IPS-NIHi7 (cell line): ENCODE results near the gene RIMS1.

Experiments used
- DNase-seq: peaks from one replicate; pipeline ENCODE4 v3.0.0; 2012; ENCODE audit warnings: mixed read lengths; ENCODE audit errors: extremely low spot score

The RIMS1 gene

GRCh38 chr6:72413884-72414283 lies 527.5 kb downstream of the RIMS1 start:
- no peak for DNase-seq

GRCh38 chr6:72414657-72415056 lies 528.3 kb downstream of the RIMS1 start:
- DNase-seq = no peak

- DNase-seq = no peak
Observed at GRCh38 chr6:72416744-72417465, 530.6 kb downstream of the RIMS1 start.

GRCh38 chr6:72417759-72418158 lies 531.4 kb downstream of the RIMS1 start:
- no peak for DNase-seq

- peak; percentile 21 for DNase-seq
Observed at GRCh38 chr6:72418495-72418894, 532.1 kb downstream of the RIMS1 start.

- no peak for DNase-seq
Observed at GRCh38 chr6:72419966-72420365, 533.6 kb downstream of the RIMS1 start.

- no peak for DNase-seq
Observed at GRCh38 chr6:72420409-72420808, 534.1 kb downstream of the RIMS1 start.

GRCh38 chr6:72421387-72421786 lies 535.0 kb downstream of the RIMS1 start:
- DNase-seq = no peak

- no peak for DNase-seq
Observed at GRCh38 chr6:72422171-72422570, 535.8 kb downstream of the RIMS1 start.

- no peak for DNase-seq
Observed at GRCh38 chr6:72424476-72424875, 538.1 kb downstream of the RIMS1 start.

- no peak for DNase-seq
Observed at GRCh38 chr6:72425003-72425681, 538.8 kb downstream of the RIMS1 start.

GRCh38 chr6:72440611-72441010 lies 554.3 kb downstream of the RIMS1 start:
- no peak for DNase-seq

GRCh38 chr6:72446430-72446829 lies 560.1 kb downstream of the RIMS1 start:
- DNase-seq = peak; percentile 22
